GM12801 (cell line): ENCODE measurements around the gene LIMS2.

Experiments
- TF ChIP-seq, protein P1 (sequence below): IDR thresholded peaks from one replicate; pipeline ENCODE4 v1.5.1; 2011; ENCODE audit warnings: control low read depth; ENCODE audit not compliant: insufficient read length; ENCODE audit errors: extremely low read depth

Gene LIMS2

DNA sequence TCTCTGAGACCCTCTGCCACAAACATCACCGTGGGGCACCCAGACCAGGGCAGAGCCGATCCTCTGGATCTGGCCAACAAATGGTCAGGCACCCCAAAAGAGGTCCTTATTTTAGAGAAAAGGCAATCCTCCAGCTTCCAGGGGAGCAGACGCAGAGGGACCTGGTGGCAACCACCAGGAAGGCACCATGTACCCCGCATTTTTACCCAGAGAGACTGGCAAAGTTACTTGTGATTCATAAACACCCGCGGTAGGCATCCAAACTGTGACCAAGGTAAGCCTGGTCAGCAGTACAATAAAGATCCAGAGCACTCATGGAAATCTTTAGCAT lies 10.5 kb downstream of the LIMS2 start:
- TF ChIP-seq, protein P1, sequence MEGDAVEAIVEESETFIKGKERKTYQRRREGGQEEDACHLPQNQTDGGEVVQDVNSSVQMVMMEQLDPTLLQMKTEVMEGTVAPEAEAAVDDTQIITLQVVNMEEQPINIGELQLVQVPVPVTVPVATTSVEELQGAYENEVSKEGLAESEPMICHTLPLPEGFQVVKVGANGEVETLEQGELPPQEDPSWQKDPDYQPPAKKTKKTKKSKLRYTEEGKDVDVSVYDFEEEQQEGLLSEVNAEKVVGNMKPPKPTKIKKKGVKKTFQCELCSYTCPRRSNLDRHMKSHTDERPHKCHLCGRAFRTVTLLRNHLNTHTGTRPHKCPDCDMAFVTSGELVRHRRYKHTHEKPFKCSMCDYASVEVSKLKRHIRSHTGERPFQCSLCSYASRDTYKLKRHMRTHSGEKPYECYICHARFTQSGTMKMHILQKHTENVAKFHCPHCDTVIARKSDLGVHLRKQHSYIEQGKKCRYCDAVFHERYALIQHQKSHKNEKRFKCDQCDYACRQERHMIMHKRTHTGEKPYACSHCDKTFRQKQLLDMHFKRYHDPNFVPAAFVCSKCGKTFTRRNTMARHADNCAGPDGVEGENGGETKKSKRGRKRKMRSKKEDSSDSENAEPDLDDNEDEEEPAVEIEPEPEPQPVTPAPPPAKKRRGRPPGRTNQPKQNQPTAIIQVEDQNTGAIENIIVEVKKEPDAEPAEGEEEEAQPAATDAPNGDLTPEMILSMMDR = no peak

DNA sequence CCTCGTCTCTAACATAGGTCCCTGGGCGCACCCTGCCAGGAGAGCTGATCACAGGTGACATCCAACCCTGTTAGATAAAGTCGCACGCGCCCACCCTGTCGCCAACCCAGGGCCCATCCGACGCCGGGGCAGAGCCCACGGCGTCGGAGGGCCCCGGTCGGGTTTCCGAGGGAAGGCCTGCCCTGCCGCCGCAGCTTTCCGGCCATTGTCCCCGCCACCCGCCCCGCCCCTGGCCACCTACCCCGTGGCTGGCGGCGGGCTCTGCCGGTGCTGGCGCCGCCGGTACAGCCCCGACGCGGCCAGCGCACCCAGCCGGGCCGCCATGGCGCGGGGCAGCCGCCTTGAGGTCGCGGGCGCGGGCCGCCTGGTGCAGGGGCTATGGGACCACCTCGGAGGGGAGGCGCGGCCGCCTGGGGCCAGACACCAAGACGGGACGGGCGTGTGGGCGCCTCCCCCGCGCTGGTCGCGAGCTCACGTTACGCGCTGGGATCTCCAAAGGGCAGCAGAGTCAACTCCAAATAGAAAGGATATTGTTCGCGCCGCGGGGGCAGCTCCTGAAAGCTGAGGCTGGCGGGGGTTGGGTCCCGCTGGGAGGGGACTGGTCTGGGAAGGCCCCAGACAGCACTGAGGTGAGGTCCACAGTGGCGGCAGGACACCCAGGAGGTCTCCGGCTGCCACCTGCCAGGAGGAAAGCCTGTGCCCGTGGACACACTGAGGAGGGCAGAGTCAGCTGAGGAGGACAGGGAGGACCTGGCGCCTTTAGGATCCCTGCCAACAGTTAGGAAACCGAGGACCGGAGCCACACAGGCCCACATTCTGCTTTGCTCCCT lies 11.1 kb downstream of the LIMS2 start:
- TF ChIP-seq, protein P1 = no peak

DNA sequence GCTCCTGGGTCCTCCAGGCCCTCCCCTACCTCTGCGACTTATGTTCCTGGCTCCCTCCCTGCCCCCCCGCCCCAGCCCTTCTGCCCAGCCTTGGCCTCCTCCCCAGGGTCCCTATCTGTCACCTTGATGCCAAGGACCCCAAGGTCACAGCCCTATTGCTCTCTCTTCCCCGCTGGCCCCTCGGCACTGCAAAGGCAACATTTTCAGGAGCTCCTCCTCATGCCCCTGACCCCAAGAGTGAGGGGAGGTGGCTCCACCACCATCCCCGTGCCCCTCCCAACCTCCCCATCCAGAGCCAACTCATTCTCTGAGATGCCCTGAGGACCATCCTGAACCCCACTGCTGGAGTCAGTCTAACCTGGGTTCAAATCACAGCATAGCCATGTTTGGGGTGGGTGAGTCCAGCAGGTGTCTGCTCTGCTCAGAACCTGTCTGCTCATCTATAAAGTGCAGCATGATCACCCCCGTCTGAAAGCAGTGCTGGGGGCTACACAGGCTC lies 11.7 kb downstream of the LIMS2 start:
- TF ChIP-seq, protein P1 = no peak

DNA sequence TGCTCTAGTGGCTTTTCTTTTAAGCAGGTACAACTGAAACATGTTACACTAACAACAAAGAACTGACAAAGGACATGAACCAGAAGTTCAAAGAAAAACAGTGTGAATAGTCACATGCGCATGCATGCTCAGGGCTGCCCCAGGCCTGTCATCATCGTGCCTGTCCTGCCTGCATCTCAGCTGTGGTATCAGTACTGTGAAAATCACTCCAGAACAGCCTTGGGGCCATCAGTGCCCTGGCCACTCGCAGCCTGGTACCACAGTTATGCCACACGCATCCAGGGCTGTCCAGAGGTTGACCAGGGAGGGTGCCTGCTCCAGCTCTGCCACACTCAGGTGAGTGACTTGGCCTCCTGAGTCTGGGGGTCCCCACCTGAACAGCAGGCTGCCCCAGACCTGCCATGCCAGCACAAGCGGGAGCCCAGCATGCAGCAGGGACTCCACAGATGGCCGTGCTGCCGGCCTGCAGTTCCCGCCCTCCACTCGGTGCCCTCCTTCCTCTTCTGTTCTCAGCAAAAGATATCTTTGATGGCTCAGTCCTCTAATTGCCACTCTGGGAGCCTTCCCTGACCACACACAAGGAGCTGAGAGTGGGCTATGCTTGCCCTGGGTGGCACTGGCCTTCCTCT lies 12.3 kb downstream of the LIMS2 start:
- TF ChIP-seq, protein P1 = no peak

DNA sequence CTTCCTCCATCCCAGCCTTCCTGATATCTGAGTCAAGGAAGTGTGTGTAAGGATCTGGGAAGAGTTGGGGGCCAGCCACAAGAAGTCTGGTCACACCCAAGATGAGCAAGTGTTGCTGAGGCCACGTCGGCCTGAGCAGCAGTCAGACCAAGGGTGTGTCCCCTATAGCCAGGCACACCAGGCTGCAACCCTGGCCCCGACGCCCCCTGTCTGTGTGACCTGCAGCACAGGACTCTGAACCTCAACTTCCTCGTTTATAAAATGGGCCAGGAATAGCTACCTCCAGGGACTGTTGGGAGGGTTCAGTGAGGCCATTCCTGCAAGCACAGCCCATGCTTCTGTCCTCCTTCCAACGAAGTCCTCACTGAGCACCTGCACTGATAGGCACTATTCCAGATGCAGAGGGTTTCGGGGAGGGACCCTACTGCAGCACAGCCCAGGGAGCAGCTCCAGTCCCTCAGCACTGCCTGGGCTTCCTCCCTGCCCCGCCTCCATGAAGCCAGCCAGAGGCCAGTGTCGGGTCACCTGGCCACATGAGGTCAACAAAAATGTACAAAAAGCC lies 13.3 kb downstream of the LIMS2 start:
- TF ChIP-seq, protein P1 = no peak

DNA sequence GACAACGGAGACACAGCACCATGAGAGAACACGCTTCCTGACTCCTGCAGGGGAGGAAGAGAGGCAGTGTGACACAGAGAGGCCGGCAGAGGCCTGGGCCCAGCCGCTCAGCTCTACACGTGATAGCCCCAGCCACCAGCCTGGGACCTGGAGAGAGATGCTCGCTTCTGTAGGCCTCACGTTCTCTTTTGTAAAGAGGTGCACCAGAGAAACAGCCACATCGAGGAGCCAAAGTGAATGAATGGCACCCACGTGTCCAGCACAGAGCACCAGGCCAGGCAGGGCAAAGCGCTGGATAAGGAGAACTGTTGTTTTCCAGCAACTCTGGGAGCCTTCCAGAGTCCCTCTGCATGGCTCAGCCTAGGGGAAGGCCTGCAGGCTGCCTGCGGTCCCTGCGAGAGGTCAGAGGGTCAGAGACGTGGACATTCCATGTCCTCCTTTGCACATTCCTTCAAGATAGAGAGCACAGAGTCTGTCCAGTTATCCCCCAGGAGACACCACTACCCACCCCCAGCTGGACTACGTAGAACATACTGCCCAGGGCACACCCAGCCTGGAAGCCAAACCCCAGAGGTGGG lies 14.2 kb downstream of the LIMS2 start:
- TF ChIP-seq, protein P1 = no peak

DNA sequence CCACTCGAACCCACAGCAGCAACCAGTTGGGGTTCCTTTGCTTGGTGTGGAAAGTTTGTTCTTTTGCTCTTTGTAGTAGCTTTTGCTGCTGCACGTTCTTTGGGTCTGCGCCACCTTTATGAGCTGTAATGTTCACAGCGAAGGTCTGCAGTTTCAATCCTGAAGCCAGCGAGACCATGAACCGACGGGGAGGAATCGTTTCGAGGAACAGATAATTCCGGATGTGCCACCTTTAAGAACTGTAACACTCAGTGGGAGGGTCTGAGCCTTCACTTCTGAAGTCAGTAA lies 15.1 kb downstream of the LIMS2 start:
- TF ChIP-seq, protein P1 = no peak
